Muscle of arm (tissue), 14 donors: ENCODE data around the gene DEPDC1. TPM values are rescaled to one million over a fixed set of nuclear protein-coding genes. Genes with fewer than 3 reads are reported as not detected.
"Not testable (repeated sequence)": the region's sequence is repeated elsewhere in the genome, so short reads cannot be mapped to it uniquely, and the experiment has no call there.

Source experiments
- DNase-seq: peaks from one replicate; pipeline ENCODE4 v3.0.0-alpha.2; 2013
- long read RNA-seq, 11 donors: transcript quantifications; one replicate each; lab custom pipeline, GENCODE V29; 2026
- polyA plus RNA-seq, 12 donors: library from polyadenylated mRNA; unstranded; fragments of 120-200 nt; gene quantifications; one replicate each; pipeline ENCODE4 v1.2.1, GENCODE V29; 2013; ENCODE audit not compliant: insufficient read length in 12 of 12

Gene DEPDC1
- 10 to 100 TPM in 6 of 12 donors, 1 to 10 TPM in 5, not detected in 1; 5.5 to 17.5 (median 11.0) TPM for polyA plus RNA-seq
- long read RNA-seq, donor 1, full-length matches to known transcripts, result 1 of 1 reads
- long read RNA-seq, donor 1, partial matches to known transcripts, result 0 of 1 reads
- long read RNA-seq, donor 1, other reads (novel, unspliced or antisense), result 0 of 1 reads
- long read RNA-seq, donor 2, full-length matches to known transcripts, result 3 of 3 reads
- long read RNA-seq, donor 2, partial matches to known transcripts, result 0 of 3 reads
- long read RNA-seq, donor 2, other reads (novel, unspliced or antisense), result 0 of 3 reads
- long read RNA-seq, donor 3, result 0 reads
- long read RNA-seq, donor 4, result 0 reads
- long read RNA-seq, donor 5, result 0 reads
- long read RNA-seq, donor 6, full-length matches to known transcripts, result 1 of 1 reads
- long read RNA-seq, donor 6, partial matches to known transcripts, result 0 of 1 reads
- long read RNA-seq, donor 6, other reads (novel, unspliced or antisense), result 0 of 1 reads
- long read RNA-seq, donor 7, result 0 reads
- long read RNA-seq, donor 8, full-length matches to known transcripts, result 1 of 1 reads
- long read RNA-seq, donor 8, partial matches to known transcripts, result 0 of 1 reads
- long read RNA-seq, donor 8, other reads (novel, unspliced or antisense), result 0 of 1 reads
- long read RNA-seq, donor 9, result 0 reads
- long read RNA-seq, donor 10, full-length matches to known transcripts, result 1 of 1 reads
- long read RNA-seq, donor 10, partial matches to known transcripts, result 0 of 1 reads
- long read RNA-seq, donor 10, other reads (novel, unspliced or antisense), result 0 of 1 reads
- long read RNA-seq, donor 11, full-length matches to known transcripts, result 2 of 2 reads
- long read RNA-seq, donor 11, partial matches to known transcripts, result 0 of 2 reads
- long read RNA-seq, donor 11, other reads (novel, unspliced or antisense), result 0 of 2 reads

- DNase-seq, result peak; percentile 97
Measured at GRCh38 chr1:68496680-68497357, at the start of gene DEPDC1. DEPDC1 (minus strand) TSS chr1:68497082; CDS start chr1:68496999, 83 bp downstream.

DNA sequence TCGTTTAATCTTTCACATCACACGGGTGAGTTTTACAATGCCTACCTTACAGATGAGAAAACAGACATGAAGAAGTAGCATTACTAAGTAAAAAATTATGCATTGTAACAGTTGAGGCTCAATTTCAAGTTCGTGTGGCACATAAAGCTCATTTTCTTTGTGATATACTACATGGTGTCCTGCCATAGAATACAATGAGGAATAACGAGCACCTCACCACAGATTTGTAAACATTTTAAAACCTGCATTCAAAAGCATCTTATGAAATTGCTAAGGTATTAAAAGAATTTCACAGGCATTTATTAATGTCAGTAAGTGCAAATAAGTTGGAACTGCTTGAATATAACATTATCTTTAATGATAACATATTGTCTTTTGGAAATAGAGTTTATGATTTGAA is 47.8 kb upstream of the DEPDC1 start:
- no peak for DNase-seq

- no peak for DNase-seq
Measured at GRCh38 chr1:68542586-68542985, 45.7 kb upstream of the DEPDC1 start.

DNA sequence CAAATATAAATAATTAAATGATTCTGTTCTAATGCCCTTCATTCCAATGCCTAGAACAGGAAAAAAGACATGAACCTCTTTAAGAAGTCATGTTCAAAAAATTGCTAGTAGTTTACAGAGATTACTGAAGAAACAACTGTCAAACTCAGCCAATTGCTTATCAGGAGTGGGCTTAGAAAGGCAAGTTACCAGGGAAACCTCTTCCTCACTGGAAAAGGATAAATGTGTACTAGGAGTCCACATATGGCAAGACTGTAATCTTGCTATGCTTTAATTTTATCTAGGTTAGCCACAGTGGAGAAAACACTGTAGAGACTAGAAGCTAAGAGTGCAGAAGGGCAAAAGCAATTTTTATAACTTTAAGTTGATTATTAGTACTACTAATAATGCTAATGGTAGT is 42.1 kb upstream of the DEPDC1 start:
- DNase-seq, result no peak

DNA sequence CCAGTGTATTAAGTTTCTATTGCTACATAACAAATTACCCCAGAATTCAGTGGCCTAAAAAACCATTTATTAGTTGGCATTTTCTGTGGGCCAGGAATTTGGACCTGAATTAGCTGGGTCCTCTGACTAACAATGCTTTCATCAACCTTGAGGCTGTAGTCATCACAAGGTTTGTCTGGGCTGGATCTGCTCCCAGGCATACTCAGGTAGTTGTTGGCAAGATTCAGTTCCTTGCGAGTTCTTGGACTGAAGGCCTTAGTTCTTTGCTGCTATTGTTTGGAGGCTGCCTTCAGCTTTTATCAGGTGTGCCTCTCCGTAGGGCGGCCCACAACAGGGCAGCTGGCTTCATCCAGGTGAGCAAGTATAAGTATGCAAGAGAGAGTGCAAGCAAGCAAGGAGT is 31.4 kb upstream of the DEPDC1 start:
- no peak for DNase-seq

GRCh38 chr1:68525781-68526180 is 28.9 kb upstream of the DEPDC1 start:
- DNase-seq, result no peak

DNA sequence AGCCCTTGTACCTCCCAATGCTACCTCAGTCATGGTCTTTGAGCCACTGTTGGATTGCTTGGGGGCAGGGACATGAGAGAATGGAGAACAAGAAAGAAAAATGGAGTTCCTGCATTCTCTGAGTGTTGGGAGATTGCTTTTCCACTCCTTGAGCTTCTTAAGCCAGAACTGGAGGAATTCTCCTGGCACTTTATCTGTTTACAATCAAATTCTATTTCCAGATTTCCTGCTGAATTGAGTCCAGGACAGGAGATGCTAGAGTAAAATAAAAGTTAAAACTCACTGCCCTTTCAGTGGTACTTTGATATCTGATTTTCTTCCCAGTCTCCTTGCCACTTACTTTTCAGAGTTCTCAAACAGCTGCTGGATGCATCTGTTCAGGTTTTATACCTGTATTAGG is 24.4 kb upstream of the DEPDC1 start:
- DNase-seq, result peak; percentile 28

DNA sequence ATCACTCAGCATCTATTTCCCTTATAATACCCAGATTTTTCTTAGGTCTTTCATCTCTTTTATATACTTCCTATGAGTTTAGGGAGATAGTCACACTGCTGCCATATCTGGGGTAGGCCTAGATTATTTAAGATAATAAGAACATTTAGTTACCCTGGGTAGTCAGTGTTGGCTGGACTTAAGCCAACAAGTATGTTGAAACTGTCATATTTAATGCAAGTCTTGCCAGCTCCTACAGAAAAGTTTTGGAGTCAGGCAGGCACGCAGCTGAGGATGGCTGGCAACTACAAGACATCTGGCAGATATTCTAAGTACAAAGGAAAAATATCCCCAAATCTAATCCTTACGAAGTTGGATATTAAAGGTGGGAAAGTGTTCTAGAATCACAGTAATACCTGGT is 19.2 kb upstream of the DEPDC1 start:
- DNase-seq, result no peak

- no peak for DNase-seq
Measured at GRCh38 chr1:68511254-68511653, 14.4 kb upstream of the DEPDC1 start.

DNA sequence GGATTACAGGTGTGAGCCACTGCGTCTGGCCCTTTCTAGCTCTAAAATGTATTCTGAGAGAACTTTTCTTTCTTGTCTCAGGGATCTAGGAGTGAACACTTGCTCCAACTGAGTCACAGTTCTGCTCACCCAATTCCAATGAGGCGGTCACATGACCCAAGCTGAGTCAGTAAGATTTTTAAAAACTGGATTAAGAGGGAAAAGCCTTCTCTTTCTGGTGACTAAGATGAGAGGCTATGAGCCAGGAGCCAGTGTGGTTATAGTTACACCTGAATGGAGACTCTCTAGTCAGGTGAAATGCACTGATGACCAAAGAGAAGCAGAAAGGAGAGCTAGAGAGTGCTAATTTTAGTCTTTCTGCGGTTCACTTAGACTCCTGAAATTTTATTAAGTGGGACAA is 9.5 kb upstream of the DEPDC1 start:
- DNase-seq, result no peak

DNA sequence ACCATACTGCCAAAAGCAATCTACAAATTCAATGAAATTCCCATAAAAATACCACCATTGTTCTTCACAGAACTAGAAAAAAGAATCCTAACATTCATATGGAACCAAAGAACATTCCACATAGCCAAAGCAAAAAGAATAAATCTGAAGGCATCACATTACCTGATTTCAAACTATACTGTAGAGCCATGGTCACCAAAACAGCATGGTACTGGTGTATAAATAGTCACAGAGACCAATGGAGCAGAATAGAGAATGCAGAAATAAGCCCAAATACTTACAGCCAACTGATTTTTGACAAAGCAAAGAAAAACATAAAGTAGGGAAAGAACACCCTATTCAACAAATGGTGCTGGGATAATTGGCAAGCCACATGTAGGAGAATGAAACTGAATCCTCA is 6.2 kb upstream of the DEPDC1 start:
- DNase-seq, result no peak

GRCh38 chr1:68497358-68497698 is 446 bp upstream of the DEPDC1 start:
- DNase-seq, result no peak

DNA sequence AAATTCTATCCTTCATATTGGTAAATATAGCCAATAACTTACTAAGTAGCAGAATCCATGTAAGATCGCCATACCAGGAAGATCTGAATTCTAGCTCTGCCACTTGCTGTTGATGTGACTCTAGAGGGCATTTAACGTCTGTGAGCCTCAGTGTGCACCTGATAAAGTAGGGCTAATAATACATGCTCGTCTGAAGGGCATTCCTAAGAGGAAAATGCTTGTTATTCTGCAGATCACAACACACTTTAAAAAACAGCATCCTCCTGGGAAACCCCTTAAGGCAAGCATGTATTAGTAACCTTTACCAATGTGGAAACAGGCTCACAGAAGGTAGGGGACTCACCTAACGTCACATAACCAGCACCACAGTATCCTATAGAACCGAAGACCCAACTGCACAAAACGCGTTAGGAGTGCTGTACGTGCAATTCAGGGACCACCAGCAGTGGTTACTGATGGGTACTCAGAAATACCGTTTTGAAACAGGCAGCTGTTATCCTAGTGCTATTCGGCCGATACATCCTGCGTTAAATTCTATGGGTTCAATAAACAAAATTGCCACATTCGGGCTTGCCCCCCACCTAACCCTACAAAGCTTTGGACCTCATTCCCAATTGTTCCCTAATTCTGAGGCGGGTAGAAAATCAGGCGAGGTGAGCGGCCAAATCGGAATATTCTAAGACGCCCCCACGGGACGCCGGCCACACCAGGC is 758 bp downstream of the DEPDC1 start:
- no peak for DNase-seq

- no peak for DNase-seq
Measured at GRCh38 chr1:68495532-68495931, 1.4 kb downstream of the DEPDC1 start.

- DNase-seq, result no peak
Measured at GRCh38 chr1:68493193-68493592, 3.7 kb downstream of the DEPDC1 start.

- DNase-seq, result not testable (repeated sequence)
Measured at GRCh38 chr1:68492255-68492654, 4.6 kb downstream of the DEPDC1 start.

DNA sequence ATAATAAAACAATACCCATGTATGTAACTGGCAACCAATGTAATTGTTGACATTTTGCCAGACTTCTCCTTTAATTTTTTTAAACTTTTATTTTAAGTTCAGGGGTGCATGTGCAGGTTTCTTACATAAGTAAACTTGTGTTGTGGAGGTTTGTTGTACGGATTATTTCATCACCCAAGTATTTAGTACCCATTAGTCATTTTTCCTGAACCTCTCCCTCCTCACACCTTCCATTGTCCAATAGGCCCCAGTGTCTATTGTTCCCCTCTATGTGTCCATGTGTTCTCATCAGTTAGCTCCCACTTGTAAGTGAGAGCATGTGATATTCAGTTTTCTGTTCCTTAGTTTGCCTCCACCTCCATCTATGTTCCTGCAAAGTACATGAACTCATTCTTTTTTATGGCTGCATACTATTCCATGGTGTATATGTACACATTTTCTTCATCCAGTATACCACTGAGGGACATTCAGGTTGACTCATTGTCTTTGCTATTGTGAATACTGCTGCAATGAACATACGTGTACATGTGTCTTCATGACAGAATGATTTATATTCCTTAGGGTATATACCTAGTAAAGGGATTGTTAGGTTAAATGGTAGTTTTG is 6.7 kb downstream of the DEPDC1 start:
- no peak for DNase-seq

DNA sequence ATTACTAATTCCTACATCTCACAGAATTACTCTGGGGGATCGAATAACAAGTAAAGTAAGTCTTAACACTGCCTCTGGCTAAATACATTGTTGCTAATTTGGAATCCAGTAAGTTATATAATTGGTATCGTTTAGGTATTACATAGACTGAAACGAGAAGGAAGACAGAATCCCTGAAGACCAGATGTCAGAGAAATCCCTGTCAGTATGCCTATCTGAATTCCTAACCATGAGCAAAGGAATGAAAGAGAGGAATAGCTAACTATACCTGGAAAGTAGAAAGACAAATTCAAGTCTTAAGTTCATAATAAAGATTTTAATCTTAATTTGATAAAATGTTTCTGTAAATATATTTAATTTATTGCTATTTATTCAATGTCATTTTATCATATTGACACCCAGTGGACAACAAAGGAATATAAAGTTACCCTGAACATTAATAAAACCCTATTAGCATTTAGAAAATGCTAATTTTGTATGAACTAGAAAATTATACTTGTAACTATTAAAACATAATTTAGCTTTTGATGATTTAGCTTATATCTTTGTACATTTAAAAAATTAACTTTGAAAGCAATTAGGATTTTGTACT is 11.4 kb downstream of the DEPDC1 start:
- DNase-seq, result no peak

GRCh38 chr1:68484618-68485017 is 12.3 kb downstream of the DEPDC1 start:
- DNase-seq, result no peak

- no peak for DNase-seq
Measured at GRCh38 chr1:68481041-68481440, 15.8 kb downstream of the DEPDC1 start.

DNA sequence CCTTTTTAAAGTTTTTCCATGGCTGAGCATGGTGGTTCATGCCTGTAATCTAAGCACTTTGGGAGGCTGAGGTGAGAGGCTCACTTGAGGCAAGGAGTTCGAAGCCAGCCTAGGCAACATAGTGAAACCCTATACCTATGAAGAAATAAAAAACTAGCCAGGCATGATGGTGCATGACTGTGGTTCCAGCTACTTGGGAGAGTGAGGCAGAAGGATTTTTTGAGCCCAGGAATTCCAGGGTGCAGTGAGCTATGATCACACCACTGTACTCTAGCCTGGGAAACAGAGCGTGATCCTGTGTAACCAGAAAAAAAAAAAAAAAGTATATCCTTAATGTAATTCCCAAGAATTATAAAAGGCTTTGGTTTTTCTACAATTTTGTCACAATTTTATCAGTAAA is 17.4 kb downstream of the DEPDC1 start:
- no peak for DNase-seq
